ENCODE measurements around the gene RIMBP2.

DNA sequence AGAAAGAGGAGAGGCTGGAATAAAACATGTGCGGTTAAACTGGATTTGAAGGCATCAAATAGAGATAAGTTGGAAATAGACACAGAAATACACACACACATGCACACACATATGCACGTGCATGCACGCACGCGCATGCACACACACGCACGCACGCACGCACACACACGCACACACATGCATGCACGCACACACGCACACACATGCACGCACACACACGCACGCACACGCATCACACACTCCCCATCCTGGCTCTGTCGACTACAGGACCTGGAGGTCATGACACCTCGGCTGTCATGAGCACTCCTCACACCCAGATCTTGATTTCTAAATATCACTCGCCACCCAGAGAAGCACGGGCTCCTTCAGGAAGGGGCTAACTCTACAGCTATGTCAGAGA, 51.8 kb downstream of the RIMBP2 start:
- TF ChIP-seq KLF10 (tag by site-specific recombination; IDR thresholded peaks at IDR 0.05) (no peak), ZBTB8A (tag by site-specific recombination; IDR thresholded peaks at IDR 0.05) (no peak), ZFP41 (tag by site-specific recombination; IDR thresholded peaks at IDR 0.05; ENCODE audit: borderline replicate concordance) (no peak), ZNF747 (tag by site-specific recombination; IDR thresholded peaks at IDR 0.05) (no peak), ZNF433 (tag by site-specific recombination; IDR thresholded peaks at IDR 0.05; ENCODE audit: low read depth) (no peak)
- TF ChIP-seq, protein P1, sequence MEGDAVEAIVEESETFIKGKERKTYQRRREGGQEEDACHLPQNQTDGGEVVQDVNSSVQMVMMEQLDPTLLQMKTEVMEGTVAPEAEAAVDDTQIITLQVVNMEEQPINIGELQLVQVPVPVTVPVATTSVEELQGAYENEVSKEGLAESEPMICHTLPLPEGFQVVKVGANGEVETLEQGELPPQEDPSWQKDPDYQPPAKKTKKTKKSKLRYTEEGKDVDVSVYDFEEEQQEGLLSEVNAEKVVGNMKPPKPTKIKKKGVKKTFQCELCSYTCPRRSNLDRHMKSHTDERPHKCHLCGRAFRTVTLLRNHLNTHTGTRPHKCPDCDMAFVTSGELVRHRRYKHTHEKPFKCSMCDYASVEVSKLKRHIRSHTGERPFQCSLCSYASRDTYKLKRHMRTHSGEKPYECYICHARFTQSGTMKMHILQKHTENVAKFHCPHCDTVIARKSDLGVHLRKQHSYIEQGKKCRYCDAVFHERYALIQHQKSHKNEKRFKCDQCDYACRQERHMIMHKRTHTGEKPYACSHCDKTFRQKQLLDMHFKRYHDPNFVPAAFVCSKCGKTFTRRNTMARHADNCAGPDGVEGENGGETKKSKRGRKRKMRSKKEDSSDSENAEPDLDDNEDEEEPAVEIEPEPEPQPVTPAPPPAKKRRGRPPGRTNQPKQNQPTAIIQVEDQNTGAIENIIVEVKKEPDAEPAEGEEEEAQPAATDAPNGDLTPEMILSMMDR (tag by site-specific recombination; IDR thresholded peaks at IDR 0.05): no peak
- TF ChIP-seq, protein P2, sequence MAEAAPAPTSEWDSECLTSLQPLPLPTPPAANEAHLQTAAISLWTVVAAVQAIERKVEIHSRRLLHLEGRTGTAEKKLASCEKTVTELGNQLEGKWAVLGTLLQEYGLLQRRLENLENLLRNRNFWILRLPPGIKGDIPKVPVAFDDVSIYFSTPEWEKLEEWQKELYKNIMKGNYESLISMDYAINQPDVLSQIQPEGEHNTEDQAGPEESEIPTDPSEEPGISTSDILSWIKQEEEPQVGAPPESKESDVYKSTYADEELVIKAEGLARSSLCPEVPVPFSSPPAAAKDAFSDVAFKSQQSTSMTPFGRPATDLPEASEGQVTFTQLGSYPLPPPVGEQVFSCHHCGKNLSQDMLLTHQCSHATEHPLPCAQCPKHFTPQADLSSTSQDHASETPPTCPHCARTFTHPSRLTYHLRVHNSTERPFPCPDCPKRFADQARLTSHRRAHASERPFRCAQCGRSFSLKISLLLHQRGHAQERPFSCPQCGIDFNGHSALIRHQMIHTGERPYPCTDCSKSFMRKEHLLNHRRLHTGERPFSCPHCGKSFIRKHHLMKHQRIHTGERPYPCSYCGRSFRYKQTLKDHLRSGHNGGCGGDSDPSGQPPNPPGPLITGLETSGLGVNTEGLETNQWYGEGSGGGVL (tag by site-specific recombination; IDR thresholded peaks at IDR 0.05): no peak

All from HEK293 (cell line).